Breast epithelium (tissue), 3 donors: ENCODE data around the gene CRYBG2.

Experiments
- POLR2A ChIP-seq: fragments of 450-650 bp; IDR thresholded peaks from one replicate; pipeline ENCODE4 v1.6.1; 2016; ENCODE audit warnings: antibody characterized with exemption, mild to moderate bottlenecking, moderate library complexity
- TF ChIP-seq, protein P1 (sequence below), 3 donors: fragments of 450-650 bp; IDR thresholded peaks; one replicate each; pipeline ENCODE4 v1.5.1; 2016 to 2017; ENCODE audit warnings: antibody characterized with exemption in 3 of 3, mild to moderate bottlenecking in 3 of 3, moderate library complexity in 3 of 3

DNA sequence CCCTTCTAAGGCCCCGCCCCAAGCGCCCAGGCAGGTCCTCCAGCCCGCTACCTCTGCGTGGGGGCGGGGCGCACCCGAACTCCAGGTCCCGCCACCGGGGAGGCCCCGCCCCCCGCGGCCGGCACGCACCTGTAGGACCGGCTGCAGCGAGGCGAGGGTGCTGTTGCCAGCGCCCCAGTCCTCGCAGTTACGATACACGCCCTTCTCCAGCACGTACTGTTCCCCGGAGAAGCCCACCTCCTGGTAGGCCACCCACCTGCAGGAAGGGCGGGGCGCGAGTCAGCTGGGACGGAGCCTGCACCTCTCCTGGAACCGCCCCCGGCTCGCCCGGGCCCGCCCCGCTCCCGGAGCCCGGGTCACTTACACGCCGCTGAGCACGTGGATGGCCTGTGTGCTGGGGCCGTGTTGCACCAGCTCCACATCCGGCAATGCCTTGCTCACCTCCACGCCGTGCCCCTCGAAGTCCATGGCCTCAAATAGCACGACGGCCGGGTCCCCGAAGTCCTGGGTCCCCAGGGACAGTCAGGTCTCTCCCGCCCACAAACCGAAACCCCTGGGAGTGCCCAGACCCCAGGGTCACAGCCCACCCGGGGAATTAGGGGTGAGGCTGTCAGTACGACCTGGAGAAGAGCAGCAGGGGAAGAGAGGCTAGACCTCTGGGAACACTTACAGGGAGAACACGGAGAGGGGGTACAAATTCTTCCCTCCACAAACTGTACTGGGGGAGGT lies 17.3 kb downstream of the CRYBG2 start:
- TF ChIP-seq, protein P1, sequence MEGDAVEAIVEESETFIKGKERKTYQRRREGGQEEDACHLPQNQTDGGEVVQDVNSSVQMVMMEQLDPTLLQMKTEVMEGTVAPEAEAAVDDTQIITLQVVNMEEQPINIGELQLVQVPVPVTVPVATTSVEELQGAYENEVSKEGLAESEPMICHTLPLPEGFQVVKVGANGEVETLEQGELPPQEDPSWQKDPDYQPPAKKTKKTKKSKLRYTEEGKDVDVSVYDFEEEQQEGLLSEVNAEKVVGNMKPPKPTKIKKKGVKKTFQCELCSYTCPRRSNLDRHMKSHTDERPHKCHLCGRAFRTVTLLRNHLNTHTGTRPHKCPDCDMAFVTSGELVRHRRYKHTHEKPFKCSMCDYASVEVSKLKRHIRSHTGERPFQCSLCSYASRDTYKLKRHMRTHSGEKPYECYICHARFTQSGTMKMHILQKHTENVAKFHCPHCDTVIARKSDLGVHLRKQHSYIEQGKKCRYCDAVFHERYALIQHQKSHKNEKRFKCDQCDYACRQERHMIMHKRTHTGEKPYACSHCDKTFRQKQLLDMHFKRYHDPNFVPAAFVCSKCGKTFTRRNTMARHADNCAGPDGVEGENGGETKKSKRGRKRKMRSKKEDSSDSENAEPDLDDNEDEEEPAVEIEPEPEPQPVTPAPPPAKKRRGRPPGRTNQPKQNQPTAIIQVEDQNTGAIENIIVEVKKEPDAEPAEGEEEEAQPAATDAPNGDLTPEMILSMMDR (IDR thresholded peaks at IDR 0.05): no peak
- no peak for TF ChIP-seq POLR2A
